ENCODE data around the gene NCR1. TPM values are rescaled to one million over a fixed set of nuclear protein-coding genes. Genes with fewer than 3 reads are reported as not detected.
"Not testable (repeated sequence)": the region's sequence is repeated elsewhere in the genome, so short reads cannot be mapped to it uniquely, and the experiment has no call there.

NCR1 gene
- polyA plus RNA-seq (2013, experiment 1 of 2; ENCODE audit: insufficient read length) = not detected
- polyA plus RNA-seq (2013, experiment 2 of 2; ENCODE audit: insufficient read length) = not detected

- DNase-seq = no peak
Observed at GRCh38 chr19:54905803-54906511, at the start of gene NCR1. NCR1 (plus strand) TSS chr19:54906148; CDS start chr19:54906188, 40 bp downstream.

- DNase-seq = not testable (repeated sequence)
Observed at GRCh38 chr19:54858476-54858875, 47.5 kb upstream of the NCR1 start.

GRCh38 chr19:54859421-54859820 lies 46.5 kb upstream of the NCR1 start:
- not testable (repeated sequence) for DNase-seq

- DNase-seq = not testable (repeated sequence)
Observed at GRCh38 chr19:54863459-54863858, 42.5 kb upstream of the NCR1 start.

GRCh38 chr19:54871696-54872095 lies 34.3 kb upstream of the NCR1 start:
- no peak for DNase-seq

GRCh38 chr19:54873990-54874389 lies 32.0 kb upstream of the NCR1 start, which contains the start of gene FCAR:
FCAR (plus strand) TSS chr19:54874235; CDS start chr19:54874290, 55 bp downstream.
- no peak for DNase-seq

DNA sequence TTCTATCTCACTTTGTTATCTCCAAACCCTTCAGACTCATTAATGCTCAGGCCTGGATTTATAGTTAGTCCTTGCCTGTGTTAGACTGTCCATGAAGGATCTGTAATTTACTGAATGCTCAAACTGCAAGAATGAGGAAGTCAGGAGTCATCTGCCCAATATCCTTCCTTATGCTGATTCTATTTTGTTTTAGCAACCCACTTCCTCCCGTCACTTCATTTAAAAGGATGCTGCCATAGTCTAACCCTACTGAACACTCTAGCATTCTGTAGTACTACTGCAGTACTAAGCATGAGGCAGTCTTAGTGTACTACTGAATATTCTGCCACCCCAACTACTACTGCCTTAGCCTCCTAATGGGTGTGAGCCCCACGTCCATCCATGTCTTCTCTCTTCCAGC lies 30.4 kb upstream of the NCR1 start:
- DNase-seq = no peak

- DNase-seq = no peak
Observed at GRCh38 chr19:54877471-54877870, 28.5 kb upstream of the NCR1 start.

DNA sequence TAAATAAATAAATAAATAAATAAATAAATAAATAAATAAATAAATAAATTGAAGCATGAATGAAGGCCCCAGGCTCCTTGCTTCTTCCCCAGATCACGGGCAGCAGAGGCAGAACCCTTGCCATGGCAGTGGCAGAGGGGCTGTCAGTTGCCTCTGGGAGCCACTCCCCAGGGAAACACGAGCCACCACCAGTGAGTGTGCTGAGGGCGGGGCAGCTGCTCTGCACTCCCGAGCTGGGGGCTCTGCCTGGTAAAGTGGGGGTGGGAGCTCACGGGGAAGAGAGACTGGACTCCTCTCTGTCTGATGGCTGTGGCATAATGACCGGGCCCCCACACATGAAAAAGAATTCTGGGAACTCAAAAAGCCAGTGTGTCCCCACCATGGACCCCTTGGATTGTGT lies 24.1 kb upstream of the NCR1 start:
- no peak for DNase-seq

DNA sequence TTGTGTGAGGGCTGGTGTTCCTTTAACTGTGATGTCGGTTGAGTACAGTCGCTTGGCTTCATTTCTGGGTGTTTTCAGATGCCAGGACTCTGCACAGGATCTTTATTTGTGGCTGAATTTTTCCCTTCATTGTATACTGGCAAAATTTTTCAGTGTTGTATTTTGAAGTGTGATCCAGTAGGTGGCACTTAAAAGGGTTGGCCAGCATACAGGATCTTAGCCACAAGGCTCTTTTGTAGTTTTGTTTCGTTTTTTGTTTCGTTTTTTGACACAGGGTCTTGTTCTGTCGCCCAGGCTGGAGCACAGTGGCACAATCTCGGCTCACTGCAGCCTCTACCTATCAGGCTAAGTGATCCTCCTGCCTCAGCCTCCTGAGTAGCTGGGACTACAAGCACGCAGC lies 23.2 kb upstream of the NCR1 start:
- DNase-seq = no peak

DNA sequence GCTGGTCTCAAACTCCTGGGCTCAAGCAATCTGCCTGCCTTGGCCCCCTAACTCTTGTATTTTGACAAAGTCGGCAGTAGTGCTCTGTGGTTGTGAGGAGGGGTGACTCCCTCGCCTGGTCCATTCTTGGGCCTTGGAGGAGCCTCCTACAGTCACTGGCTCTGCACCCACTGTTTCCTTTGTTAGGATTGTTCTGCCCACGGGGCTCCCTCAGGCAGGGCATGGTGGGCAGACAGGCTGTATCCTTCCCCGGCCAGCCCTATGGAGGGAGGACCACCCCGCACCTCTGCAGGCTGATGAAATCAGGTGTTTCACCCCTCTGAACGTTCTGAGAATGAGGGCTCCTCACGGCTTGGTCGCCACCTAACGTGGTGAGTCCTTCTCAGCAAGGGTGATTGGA lies 22.7 kb upstream of the NCR1 start:
- DNase-seq = no peak

- DNase-seq = no peak
Observed at GRCh38 chr19:54888239-54888638, 17.7 kb upstream of the NCR1 start.

DNA sequence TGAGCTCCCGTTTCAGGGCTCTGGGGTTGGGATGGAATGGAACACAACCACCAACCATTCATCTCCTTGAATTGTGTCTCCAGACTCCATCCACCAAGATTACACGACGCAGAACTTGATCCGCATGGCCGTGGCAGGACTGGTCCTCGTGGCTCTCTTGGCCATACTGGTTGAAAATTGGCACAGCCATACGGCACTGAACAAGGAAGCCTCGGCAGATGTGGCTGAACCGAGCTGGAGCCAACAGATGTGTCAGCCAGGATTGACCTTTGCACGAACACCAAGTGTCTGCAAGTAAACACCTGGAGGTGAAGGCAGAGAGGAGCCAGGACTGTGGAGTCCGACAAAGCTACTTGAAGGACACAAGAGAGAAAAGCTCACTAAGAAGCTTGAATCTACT lies 16.4 kb upstream of the NCR1 start:
- DNase-seq = no peak

GRCh38 chr19:54893406-54893805 lies 12.5 kb upstream of the NCR1 start:
- no peak for DNase-seq

GRCh38 chr19:54894106-54894505 lies 11.8 kb upstream of the NCR1 start:
- DNase-seq = not testable (repeated sequence)

DNA sequence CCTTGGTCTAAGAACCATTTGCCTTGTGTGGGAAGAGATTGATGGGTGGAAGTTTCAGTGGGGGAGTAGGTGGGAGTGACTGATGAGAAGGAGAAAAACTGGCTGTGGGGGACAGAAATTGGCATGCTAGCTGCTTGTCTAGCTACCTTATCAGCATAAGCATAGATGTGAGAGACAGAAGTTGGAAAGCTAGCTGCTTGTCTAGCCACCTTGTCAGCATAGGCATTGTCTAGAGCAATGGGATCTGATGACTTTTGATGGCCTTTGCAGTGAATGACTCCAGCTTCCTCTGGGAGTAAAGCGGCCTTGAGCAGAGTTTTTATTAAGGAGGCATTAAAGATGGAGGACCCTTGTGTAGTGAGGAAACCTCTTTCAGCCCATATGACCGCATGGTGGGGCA lies 9.9 kb upstream of the NCR1 start:
- DNase-seq = no peak

DNA sequence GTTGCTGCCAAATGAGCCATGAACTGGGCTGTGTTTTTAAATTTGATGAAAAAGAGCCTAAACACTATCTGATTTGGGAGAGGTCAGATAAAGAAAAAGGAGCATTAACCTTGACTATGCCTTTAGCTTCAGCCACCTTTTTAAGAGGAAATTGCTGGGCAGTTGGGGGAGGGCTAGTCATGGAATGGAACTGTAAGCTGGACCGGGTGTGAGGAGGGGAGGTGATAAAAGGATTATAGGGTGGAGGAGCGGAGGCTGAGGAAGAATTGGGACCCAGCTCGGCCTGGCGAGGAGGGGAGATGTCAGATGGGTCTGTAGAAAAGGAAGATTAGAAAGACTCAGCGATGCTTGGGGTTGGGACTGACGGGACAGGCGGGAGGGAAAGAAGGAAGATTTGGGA lies 7.3 kb upstream of the NCR1 start:
- DNase-seq = not testable (repeated sequence)

- not testable (repeated sequence) for DNase-seq
Observed at GRCh38 chr19:54899646-54900045, 6.3 kb upstream of the NCR1 start.

GRCh38 chr19:54901153-54901552 lies 4.8 kb upstream of the NCR1 start:
- DNase-seq = not testable (repeated sequence)

- DNase-seq = no peak
Observed at GRCh38 chr19:54902061-54902460, 3.9 kb upstream of the NCR1 start.

GRCh38 chr19:54903303-54903702 lies 2.6 kb upstream of the NCR1 start:
- DNase-seq = no peak

DNA sequence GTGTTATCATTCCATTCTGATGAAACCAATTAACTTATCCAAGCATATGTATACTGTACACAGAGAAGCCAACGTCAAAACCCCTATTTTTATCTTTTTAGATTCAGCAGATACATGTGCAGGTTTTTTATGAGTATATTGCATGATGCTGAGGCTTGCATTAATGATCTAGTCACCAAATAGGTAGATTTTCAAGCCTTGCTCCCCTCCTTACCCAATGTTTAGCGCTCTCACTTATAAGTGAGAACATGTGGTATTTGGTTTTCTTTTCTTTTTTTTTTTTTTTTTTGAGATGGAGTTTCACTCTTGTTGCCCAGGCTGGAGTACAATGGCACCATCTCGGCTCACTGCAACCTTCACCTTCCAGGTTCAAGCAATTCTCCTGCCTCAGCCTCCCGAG lies 1.7 kb upstream of the NCR1 start:
- not testable (repeated sequence) for DNase-seq

GRCh38 chr19:54905421-54905802 lies 536 bp upstream of the NCR1 start:
- DNase-seq = no peak

- DNase-seq = no peak
Observed at GRCh38 chr19:54906819-54907218, 871 bp downstream of the NCR1 start.

GRCh38 chr19:54907899-54908298 lies 2.0 kb downstream of the NCR1 start:
- not testable (repeated sequence) for DNase-seq
